Stimulated activated CD8-positive, alpha-beta memory T cell treated with anti-CD3 and anti-CD28 coated beads, Interleukin-2, amount 100 ng/mL, for 48 hours (primary cell): Measurements from ENCODE around the gene LRP3.

Experiments
- DNase-seq, 2 donors: peaks; one replicate each; pipeline ENCODE4 v3.0.0-alpha.2; 2020; ENCODE audit warnings: low read depth in 2 of 2

LRP3 gene

GRCh38 chr19:33252971-33253370 lies 58.8 kb downstream of the LRP3 start:
- no peak for DNase-seq

- no peak for DNase-seq
These were observed 60.2 kb downstream of the LRP3 start for GRCh38 chr19:33254245-33254824.

GRCh38 chr19:33255781-33256180 lies 61.7 kb downstream of the LRP3 start:
- no peak for DNase-seq

GRCh38 chr19:33256261-33256660 lies 62.1 kb downstream of the LRP3 start:
- DNase-seq, result no peak

- no peak for DNase-seq
These were observed 63.7 kb downstream of the LRP3 start for GRCh38 chr19:33257828-33258227.
